H4 (cell line): ENCODE data around the gene DMRT3. TPM values are rescaled to one million over a fixed set of nuclear protein-coding genes. Genes with fewer than 3 reads are reported as not detected.

Experiments
- DNase-seq: peaks from one replicate; pipeline ENCODE4 v3.0.0-alpha.2; 2015; ENCODE audit warnings: low spot score
- total RNA-seq: library from RNA; depleted of rRNA; stranded (reverse); fragments of >200 nt; shearing (Covaris generic); gene quantifications from 2 replicates; pipeline ENCODE4 v1.2.3, GENCODE V29; 2014; rRNA removed

The DMRT3 gene
- total RNA-seq, 1 experiment from 2014 or later = not detected

DNA sequence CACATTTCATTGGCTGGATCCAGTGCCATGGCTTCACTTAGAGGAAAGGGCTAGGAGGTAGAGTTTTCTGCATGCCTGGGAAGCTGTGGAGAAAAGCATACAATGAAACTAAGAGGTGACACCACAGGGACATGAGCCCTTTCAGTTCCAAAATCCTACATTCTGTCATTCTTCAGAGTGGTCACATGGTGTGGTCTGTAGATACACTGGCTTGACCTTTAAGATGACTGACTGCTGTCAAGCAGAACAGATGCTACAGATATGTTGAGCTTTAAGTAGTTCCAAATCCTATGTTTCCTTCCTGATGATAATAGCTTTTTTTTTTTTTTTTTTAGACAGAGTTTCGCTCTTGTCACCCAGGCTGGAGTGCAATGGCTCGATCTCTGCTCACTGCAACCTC, 26.2 kb downstream of the DMRT3 start:
- DNase-seq = no peak

DNA sequence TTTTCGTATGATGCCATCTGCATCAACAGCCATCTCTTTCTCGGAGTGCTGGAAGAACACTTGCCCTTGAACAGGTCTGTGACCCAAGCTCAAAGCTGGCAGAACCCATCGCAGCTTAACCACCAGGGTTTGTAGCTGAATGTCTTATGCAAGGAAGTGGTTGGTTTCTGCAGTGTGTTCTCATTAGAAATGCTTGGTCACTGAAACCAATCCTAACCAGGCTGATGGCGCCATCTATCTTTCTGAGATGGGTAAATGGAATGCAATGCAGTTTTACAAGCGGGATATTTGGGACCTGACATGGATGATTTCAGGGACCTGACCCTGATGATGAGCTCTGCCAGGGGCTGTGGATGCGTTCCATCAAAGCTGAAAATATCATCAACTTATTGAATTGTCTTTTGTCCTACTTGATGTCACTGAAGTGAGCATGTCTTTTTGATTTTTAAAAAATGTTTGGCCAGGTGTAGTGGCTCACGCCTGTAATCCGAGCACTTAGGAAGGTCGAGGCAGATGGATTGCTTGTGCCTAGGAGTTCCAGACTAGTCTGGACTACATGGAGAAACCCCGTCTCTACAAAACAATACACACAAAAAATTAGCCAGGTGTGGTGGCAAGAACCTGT, 28.7 kb downstream of the DMRT3 start:
- peak; percentile 82 for DNase-seq

DNA sequence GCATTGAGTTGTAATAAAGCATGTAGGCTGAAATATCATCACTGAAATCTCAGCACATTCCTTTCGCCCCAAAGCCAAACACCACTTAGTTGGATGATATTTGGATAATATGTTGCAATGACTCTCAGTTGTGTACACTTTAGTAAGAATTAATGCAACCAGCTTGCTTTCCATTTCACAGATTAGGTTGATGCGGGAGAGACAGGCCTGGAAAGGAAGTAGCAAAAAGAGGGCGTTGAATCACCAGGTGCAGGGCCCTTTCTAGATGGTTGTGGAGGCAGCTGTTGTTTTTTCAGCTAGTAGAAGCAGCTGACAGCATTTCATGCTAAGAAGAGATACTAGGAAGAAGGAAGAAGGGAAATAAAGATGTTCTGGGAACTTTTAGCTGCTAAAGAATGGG, 30.9 kb downstream of the DMRT3 start:
- no peak for DNase-seq

DNA sequence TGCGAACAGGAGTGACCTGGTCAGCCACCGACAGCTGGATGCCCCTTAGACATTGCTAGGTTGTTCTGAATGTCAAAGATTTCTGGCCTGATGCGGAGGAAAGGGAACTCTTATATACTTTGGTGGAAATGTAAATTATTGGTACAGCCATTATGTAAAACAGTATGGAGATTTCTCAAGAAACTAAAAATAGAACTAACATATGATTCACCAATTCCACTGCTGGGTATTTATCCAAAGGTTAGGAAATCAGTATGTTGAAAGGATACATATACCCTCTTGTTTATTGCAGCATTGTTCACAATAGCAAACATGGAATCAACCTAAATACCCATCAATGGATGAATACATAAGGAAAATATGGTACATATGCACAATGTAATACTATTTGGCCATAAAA, 31.8 kb downstream of the DMRT3 start:
- no peak for DNase-seq

DNA sequence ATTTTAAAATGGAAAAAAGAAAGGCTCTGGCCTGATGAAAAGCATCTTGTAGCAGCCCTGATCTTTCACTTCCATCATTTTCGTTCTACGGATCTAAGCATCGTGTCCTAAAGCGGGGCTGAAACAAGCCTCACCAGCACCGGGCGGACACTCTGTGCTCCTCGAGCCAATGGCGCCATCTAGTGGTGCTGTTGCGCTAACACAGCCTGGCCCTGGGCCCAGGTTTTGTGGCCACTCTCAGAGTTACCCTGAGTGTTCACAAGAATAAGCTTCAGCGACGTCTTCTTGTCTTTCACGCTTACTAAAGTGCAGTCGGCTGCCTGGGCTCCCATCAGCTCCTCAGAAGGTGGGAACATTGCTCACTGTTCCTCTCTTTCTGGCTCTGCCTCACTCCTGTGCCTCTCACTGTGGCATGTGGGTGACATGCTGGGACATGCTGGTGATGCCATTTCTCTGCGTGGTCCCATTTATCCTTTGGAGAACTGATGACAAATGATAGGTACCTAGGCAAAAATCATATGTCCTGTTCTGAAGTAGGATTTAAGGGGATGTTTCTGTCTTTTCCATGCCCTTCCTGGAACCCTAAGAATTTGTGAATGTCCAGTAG, 32.7 kb downstream of the DMRT3 start:
- DNase-seq = peak; percentile 72

DNA sequence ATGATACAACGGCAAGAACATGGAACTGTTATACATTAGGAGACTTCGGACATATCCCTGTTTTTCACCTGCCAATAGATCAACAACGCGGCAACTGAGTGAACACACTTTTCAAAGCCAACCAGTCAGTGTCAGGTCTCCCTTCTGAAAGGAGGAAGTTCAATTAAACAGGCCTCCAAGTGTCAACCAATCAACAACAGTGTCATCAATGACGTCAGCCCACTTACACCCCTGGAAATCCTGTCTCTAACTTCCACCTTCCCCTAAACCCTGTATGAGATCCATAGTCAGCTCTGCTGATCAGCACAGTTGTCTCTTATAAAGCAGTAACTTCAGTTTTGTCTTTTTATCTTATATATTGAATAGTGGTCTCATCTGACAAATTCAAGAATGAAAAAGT, 36.6 kb downstream of the DMRT3 start:
- no peak for DNase-seq

DNA sequence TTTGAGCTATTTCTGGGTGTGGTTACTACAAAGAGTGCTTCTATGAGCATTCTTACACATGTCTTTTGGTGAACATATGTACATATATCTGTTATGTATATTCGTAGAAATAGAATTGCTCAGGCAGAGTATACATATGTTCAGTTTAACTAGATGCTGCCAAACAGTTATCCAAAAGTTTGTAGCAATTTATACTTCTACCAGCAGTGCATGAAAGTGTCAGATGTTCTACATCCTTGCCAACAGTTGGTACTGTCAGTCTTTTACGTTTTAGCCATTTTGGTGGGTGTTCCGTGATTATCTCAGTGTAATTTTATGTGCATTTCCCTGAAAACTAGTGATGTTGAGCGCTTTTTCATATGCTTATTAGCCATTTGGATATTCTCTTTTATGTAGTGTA, 37.8 kb downstream of the DMRT3 start:
- no peak for DNase-seq

DNA sequence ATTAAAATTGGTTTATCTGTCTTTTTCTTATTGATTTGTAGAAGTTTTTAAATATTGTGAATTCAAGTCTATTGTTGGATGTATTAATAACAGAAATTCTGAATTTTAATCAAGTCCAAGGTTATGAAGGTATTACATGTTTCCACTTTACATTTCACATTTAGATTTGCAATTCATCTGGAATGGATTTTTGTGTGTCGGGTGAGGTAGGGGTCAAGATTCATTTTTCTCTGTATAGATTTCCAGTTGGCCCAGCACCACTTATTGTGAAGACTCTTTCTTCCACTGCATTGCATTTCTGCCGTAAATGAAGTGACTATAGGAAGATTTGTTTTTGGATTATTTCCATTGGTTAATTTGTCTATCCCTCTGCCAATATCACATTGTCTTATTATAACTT, 38.2 kb downstream of the DMRT3 start:
- DNase-seq = no peak

DNA sequence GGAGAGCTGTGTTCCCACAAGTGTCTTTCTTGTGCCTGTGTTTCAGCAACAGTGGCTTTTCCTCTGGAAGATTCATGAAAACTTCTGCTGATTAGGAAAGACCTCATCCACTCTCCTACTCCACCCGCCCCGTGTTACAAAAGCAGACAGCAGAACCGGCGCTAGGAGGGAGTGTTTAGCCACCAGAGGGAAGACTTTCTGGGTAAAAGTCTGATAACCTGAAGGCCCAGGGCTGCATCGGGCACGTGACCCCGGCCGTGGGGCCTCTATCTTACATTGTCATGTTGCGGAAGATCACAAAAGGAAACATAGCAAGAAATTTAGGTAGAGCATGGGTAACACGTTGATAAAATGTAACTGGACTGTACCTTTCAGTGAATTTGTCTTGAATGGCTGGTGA, 41.7 kb downstream of the DMRT3 start:
- no peak for DNase-seq

DNA sequence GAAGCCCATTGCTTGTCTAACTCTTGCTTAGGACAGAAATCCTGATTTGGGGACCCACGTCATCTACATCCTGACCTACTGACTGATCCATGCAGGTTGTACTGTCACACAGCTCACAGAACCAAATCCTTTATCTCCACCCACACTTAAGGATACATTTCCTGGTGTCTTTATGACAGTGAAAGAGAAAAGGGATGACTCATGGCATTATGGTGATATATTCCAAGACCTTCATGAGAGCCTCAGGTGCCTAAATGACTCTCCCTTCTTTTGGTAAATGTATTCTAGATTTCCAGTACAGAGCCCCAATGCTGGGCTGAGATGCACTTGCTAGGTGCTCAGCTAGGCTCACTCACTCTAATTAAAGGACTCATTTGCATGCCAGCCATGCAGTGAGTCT, 47.7 kb downstream of the DMRT3 start:
- DNase-seq = no peak

DNA sequence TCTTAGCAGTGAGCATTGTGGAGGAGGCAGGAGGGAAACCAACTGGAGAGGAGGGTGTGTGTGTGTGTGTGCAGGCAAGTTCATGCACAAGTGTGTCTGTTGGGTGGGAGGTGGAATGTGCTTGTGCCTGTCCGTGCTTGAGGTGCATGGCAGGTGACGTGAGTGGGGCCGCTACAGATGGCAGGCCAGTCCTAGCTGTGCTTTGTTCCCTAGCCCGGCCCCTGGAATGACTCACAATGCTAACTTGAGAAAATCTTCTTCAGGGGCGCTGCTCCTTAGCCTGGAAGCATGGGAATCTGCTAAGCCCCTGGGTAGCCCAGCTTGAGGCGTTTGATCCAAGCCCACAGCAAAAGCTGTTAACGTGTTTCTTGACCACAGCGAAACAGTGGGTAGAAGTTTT, 48.7 kb downstream of the DMRT3 start:
- DNase-seq = no peak

DNA sequence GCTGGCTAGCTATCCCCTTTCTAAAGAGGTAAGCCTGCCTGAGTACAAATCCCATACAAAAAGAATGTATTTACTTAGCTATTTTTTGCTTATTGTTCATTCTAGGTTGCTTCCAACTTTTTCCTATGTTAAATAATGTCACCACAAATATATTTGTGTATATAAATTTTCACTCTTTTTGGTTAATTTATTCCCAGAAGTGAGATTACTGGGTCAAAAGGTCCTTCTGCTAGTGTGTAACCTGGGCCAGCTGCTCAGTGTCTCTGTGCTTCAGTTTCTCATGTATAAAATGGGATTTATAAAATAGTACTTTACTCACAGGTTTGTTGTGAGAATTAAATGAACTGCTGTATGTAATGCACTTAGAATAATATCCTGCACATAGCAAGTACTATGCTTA, 49.8 kb downstream of the DMRT3 start:
- no peak for DNase-seq

DNA sequence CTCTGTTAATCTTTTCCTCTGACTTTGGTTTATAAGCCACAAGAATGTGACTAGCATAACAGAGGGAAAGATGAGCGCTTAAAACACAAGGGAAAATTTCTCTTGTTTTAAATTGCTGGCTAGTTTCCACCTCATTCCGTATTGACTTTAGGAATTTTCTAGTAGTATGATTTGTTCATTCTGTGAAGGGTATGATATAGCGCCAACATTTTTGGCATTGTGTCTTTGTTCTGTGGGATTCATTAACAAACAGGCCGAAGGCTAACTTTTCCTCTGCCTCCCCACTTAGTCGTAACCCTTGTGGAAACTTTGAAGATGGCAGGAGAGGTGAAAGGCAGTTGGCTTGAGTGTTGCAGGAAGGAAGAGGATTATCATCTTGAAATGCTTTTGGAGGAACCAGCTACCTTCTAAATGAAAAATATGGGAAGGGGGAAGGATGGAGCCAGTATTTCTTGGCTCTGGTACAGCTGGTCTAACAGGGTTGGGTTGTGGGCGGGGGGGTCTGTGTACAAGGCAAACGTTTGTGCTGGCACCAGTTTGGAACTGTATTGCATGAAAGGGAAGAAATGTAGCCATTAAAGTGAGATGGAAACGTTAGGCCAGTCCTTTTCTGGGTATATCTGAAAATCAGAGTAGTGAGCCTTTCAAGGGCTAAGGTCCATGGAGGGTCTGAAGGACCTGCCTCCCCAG, 52.2 kb downstream of the DMRT3 start:
- DNase-seq = no peak

DNA sequence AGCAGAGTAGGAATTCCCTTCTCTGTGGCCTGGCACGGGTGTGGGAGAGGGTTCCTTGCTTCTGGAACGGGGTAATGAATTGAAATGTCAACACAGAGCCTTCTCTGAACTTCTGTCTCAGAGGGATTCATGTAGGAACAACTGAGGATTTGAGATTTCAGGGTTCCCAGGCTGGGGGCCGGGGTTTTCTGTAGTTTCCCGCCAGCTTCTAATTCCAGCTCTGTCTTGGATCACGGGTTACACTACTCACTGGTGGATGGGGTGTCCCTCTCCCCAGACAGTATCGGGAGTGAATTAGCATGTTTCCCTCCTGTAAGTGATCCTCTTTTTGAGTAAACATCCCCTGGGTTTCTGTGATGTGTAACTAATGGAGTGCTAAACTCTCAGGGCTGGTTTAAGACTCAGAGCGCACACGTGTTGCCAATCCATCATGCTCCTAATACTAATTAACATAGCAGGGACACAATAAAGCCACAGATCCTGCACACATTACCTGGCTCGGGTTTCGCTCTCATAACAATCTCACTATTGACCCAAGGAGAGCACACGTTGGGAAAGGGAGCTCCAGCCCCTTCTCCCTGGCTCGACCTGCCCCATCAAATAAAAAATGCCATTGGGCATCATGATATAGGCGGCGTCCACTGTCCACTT, 55.6 kb downstream of the DMRT3 start:
- DNase-seq = no peak

DNA sequence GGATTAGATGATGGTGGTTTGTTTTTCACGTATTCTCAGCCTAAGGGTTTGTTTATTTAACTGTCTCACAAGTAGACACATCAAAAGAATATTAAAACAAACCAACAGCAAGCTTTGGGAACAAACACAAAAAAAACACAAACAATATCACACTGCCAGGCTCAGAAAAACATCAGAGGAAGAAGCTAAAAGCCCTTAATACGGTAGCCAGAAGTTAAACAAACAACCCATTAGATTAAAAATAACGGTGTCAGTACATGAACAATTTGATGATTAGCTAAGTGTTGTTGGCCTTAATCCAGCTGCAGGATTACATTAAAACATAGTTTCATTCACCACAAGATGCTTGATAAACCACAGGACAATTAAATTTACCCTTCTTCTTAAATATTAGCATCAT, 57.8 kb downstream of the DMRT3 start:
- no peak for DNase-seq

DNA sequence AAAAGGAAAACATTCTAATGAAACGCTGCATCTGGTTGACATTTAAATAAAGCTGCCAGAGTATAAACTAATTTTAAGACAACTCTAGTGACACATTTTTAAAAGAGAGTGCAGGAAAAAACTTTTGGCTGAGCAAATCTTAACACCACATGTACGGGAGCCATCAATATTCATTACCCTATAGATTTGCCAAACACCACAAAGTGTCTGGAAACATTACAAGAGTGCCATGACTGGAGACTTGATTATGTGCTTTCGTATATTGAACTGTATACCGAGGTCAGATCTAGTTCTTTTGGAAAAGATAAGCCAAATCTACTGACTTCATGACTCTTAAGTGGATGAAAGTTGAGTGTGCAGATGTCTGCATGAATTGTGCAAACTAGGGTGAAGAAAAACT, 63.1 kb downstream of the DMRT3 start:
- DNase-seq = no peak

Other genes with a start within 250 kb of the DMRT3 start
- not detected in 2 replicates for gene DMRT1, start 135.0 kb upstream of the DMRT3 start, total RNA-seq
- 0.08 and 0.77 TPM in 2 replicates for gene DMRT2, start 73.7 kb downstream of the DMRT3 start, total RNA-seq